IMR-90 (cell line): ENCODE data around the gene MRPL45. TPM values are rescaled to one million over a fixed set of nuclear protein-coding genes. Genes with fewer than 3 reads are reported as not detected.

ENCODE experiments used
- ATAC-seq: fragments of 200-7000 bp; cut with Tn5 transposase; 2 replicates; pipeline ENCODE4 v1.9.1; 2020; ENCODE audit warnings: low read depth, mild to moderate bottlenecking, moderate library complexity
- BruUV-seq: library from RNA; stranded (reverse); fragments of 400-500 nt; replicated peaks from 2 replicates; lab custom pipeline; 2021; lab: Mats Ljungman, UMichigan
- CTCF ChIA-PET: fragments of 300-600 bp; formaldehyde crosslinking; extraction: SDS; loops from one replicate; lab custom pipeline; 2021; ENCODE audit warnings: antibody characterized with exemption; lab: Yijun Ruan, JAX
- POLR2A ChIA-PET: fragments of 300-600 bp; sonication (Branson Sonifier 250); formaldehyde crosslinking; loops from one replicate; lab custom pipeline; 2022; ENCODE audit warnings: antibody characterized with exemption; ENCODE audit not compliant: unreplicated experiment; lab: Charles Lee
- DNase-seq: peaks from one replicate; pipeline ENCODE4 v3.0.0; 2013
- H2AFZ ChIP-seq: replicated peaks from 2 replicates; pipeline ENCODE3; 2013; ENCODE audit warnings: low read length, mild to moderate bottlenecking; ENCODE audit not compliant: poor library complexity
- H2AK5ac ChIP-seq: 2 replicates; pipeline ENCODE4 v1.6.1; 2013; ENCODE audit warnings: low read depth, low read length, inconsistent platforms
- H2AK9ac ChIP-seq: replicated peaks from 2 replicates; pipeline ENCODE3; 2013; ENCODE audit warnings: mild to moderate bottlenecking, low read depth, low read length, moderate library complexity; ENCODE audit not compliant: poor library complexity
- H2BK120ac ChIP-seq: 2 replicates; pipeline ENCODE4 v1.6.1; 2013; ENCODE audit warnings: low read depth, low read length, inconsistent platforms
- H2BK15ac ChIP-seq: 3 replicates; pipeline ENCODE4 v1.6.1; 2013; ENCODE audit warnings: low read depth, low read length, inconsistent platforms
- H2BK20ac ChIP-seq: 2 replicates; pipeline ENCODE4 v1.6.1; 2013; ENCODE audit warnings: low read depth, mild to moderate bottlenecking, inconsistent platforms, low read length, moderate library complexity
- H2BK5ac ChIP-seq: 2 replicates; pipeline ENCODE4 v1.6.1; 2013; ENCODE audit warnings: mild to moderate bottlenecking, low read depth, low read length, inconsistent platforms; ENCODE audit not compliant: poor library complexity, severe bottlenecking
- H3K14ac ChIP-seq: replicated peaks from 2 replicates; pipeline ENCODE4 v1.6.1; 2013; ENCODE audit warnings: low read depth, low read length, inconsistent platforms
- H3K18ac ChIP-seq: 2 replicates; pipeline ENCODE4 v1.6.1; 2013; ENCODE audit warnings: low read depth, low read length, control low read depth
- H3K23ac ChIP-seq: 2 replicates; pipeline ENCODE4 v1.6.1; 2013; ENCODE audit warnings: low read depth, low read length, inconsistent platforms
- H3K27ac ChIP-seq: 2 replicates; pipeline ENCODE4 v1.5.1; 2013; ENCODE audit warnings: mild to moderate bottlenecking, control low read depth, low read length; ENCODE audit not compliant: insufficient read depth
- H3K27me3 ChIP-seq: 2 replicates; pipeline ENCODE4 v1.6.1; 2013; ENCODE audit warnings: low read length; ENCODE audit not compliant: control insufficient read depth, insufficient read depth
- H3K36me3 ChIP-seq: 2 replicates; pipeline ENCODE4 v1.6.1; 2013; ENCODE audit warnings: low read length, mixed read lengths; ENCODE audit not compliant: control insufficient read depth, insufficient read depth
- H3K4ac ChIP-seq: 2 replicates; pipeline ENCODE4 v1.6.1; 2013; ENCODE audit warnings: low read depth, low read length, inconsistent platforms
- H3K4me1 ChIP-seq: 2 replicates; pipeline ENCODE4 v1.6.1; 2013; ENCODE audit warnings: low read length, mixed read lengths; ENCODE audit not compliant: control insufficient read depth, insufficient read depth
- H3K4me2 ChIP-seq: 2 replicates; pipeline ENCODE4 v1.6.1; 2013; ENCODE audit warnings: low read depth, mild to moderate bottlenecking, control low read depth, low read length, moderate library complexity
- H3K4me3 ChIP-seq: 2 replicates; pipeline ENCODE4 v1.5.1; 2013; ENCODE audit warnings: low read depth, mild to moderate bottlenecking, control low read depth, low read length, moderate library complexity; ENCODE audit not compliant: insufficient read depth
- H3K56ac ChIP-seq: 2 replicates; pipeline ENCODE4 v1.6.1; 2013; ENCODE audit warnings: low read length, inconsistent platforms; ENCODE audit not compliant: insufficient read depth; ENCODE audit errors: extremely low read depth
- H3K79me1 ChIP-seq, 2 experiments: 2 replicates each; pipeline ENCODE4 v1.6.1; 2013; ENCODE audit warnings: low read length in 2 of 2, inconsistent platforms in 1 of 2, low read depth in 1 of 2
- H3K9ac ChIP-seq: 2 replicates; pipeline ENCODE4 v1.6.1; 2013; ENCODE audit warnings: low read depth, low read length, control low read depth
- H3K9me1 ChIP-seq: 2 replicates; pipeline ENCODE4 v1.6.1; 2013; ENCODE audit warnings: low read length, inconsistent platforms; ENCODE audit not compliant: insufficient read depth
- H3K9me3 ChIP-seq: 2 replicates; pipeline ENCODE4 v1.6.1; 2013; ENCODE audit warnings: low read length; ENCODE audit not compliant: control insufficient read depth, insufficient read depth
- H4K20me1 ChIP-seq: 2 replicates; pipeline ENCODE4 v1.6.1; 2013; ENCODE audit warnings: low read length, inconsistent platforms; ENCODE audit not compliant: insufficient read depth
- H4K5ac ChIP-seq: 2 replicates; pipeline ENCODE4 v1.6.1; 2013; ENCODE audit warnings: mild to moderate bottlenecking, low read depth, low read length, control low read depth
- H4K8ac ChIP-seq, 2 experiments: 2 replicates each; pipeline ENCODE4 v1.6.1; 2013; ENCODE audit warnings: low read depth in 2 of 2, low read length in 2 of 2, control low read depth in 1 of 2, inconsistent platforms in 1 of 2
- H4K91ac ChIP-seq: 2 replicates; pipeline ENCODE4 v1.6.1; 2013; ENCODE audit warnings: low read depth, low read length, inconsistent platforms; ENCODE audit not compliant: insufficient read depth
- CTCF ChIP-seq: conservative IDR thresholded peaks from 2 replicates; pipeline ENCODE4 v1.5.1; 2012; ENCODE audit warnings: mild to moderate bottlenecking, low read depth, low read length, improper control_type of control experiment
- ELK1 ChIP-seq: fragments of 150-350 bp; IDR thresholded peaks from 2 replicates; pipeline ENCODE4 v1.6.1; 2016; ENCODE audit warnings: low read depth, mild to moderate bottlenecking, low read length, moderate library complexity, borderline replicate concordance
- FOS ChIP-seq: fragments of 150-350 bp; IDR thresholded peaks from 2 replicates; pipeline ENCODE4 v1.6.1; 2016; ENCODE audit warnings: low read depth, low read length
- MAFK ChIP-seq: IDR thresholded peaks from 2 replicates; pipeline ENCODE4 v1.6.1; 2012; ENCODE audit warnings: low read depth, low read length, improper control_type of control experiment
- SMC3 ChIP-seq: fragments of 150-350 bp; IDR thresholded peaks from 2 replicates; pipeline ENCODE4 v1.6.1; 2016; ENCODE audit warnings: low read depth, mild to moderate bottlenecking, antibody characterized with exemption, low read length, moderate library complexity
- WGBS, 2 experiments: methylation state at CpG; one replicate each; pipeline versions ENCODE4 v1.1.5 to v1.1.7; 2013; ENCODE audit warnings: missing lambda C conversion rate in 2 of 2; ENCODE audit not compliant: insufficient read length in 1 of 2; ENCODE audit errors: extremely low coverage in 2 of 2; 5-methylcytosine and 5-hydroxymethylcytosine counted together
- dilution Hi-C: fragments of 300-500 bp; cut with HindIII; formaldehyde crosslinking; loops from one replicate; pipeline ENCODE4 v1.14.3; 2018; ENCODE audit warnings: low sequenced_read_pairs; ENCODE audit not compliant: unreplicated experiment
- in situ Hi-C: fragments of 300-500 bp; cut with MboI; formaldehyde crosslinking; loops from 3 replicates; pipeline ENCODE4 v1.14.3; 2019; ENCODE audit warnings: low sequenced_read_pairs, inconsistent platforms, mixed read lengths
- intact Hi-C: fragments of 100-400 bp; cut with micrococcal nuclease; formaldehyde crosslinking; loops from 2 replicates; pipeline ENCODE4 v1.10.0; 2022
- polyA plus RNA-seq, 3 experiments: library from polyadenylated mRNA; depleted of rRNA; stranded (reverse); fragments of >200 nt; gene quantifications; 2 replicates each; pipeline ENCODE4 v1.2.3, GENCODE V29; 2012; ENCODE audit warnings: low replicate concordance in 1 of 3
- total RNA-seq: library from RNA; depleted of rRNA; stranded (reverse); fragments of >200 nt; gene quantifications from 2 replicates; pipeline ENCODE4 v1.2.3, GENCODE V29; 2012

Gene MRPL45
- total and polyA plus RNA-seq, 2 of the 4 experiments (the other 2 are of a cell fraction) = 39.6 to 46.8 TPM

- H3K56ac ChIP-seq = no peak overlapping the region
- no peaks in the 10 kb centered on the region for H3K27me3 ChIP-seq
- no peak overlapping the region for H3K4ac ChIP-seq
- H2BK15ac ChIP-seq = no peak overlapping the region
- intact Hi-C loops (no loop called here), dilution Hi-C loops (no loop called here), in situ Hi-C loops (loop anchor here (25.0 kb wide), 1 partner anchor 124 kb away; no protein-coding TSS in a partner anchor)
- peaks cover 18 to 39% of the 10 kb centered on the region in 2 experiments for H3K79me1 ChIP-seq
- H3K9me1 ChIP-seq = peaks cover 3% of the 10 kb centered on the region
- DNase-seq (no peak), ATAC-seq (no peak)
- ChIA-PET POLR2A (no interaction called here), CTCF (no interaction called here)
- H2BK120ac ChIP-seq = no peak overlapping the region
- no peak overlapping the region for H4K5ac ChIP-seq
- H3K27ac ChIP-seq = no peak overlapping the region
- H3K18ac ChIP-seq = no peak overlapping the region
- peaks cover 2% of the 10 kb centered on the region for H3K4me1 ChIP-seq
- H3K9ac ChIP-seq = no peak overlapping the region
- no peaks in the 10 kb centered on the region for H3K9me3 ChIP-seq
- no TSS peak for BruUV-seq
- H3K4me2 ChIP-seq = no peak overlapping the region
- TF ChIP-seq CTCF = no peak
- no peak for TF ChIP-seq MAFK
- TF ChIP-seq FOS = no peak
- no peak for TF ChIP-seq SMC3
- TF ChIP-seq ELK1 = no peak
- no peak overlapping the region for H3K4me3 ChIP-seq
- no peak overlapping the region for H2AFZ ChIP-seq
- peaks cover 26% of the 10 kb centered on the region for H4K20me1 ChIP-seq
- no peak overlapping the region for H3K14ac ChIP-seq
- H4K91ac ChIP-seq = no peak overlapping the region
- H3K36me3 ChIP-seq = peaks cover 14% of the 10 kb centered on the region
- H2AK9ac ChIP-seq = no peak overlapping the region
- no peak overlapping the region for H3K23ac ChIP-seq
- H2BK5ac ChIP-seq = no peak overlapping the region
- no peak overlapping the region for H2BK20ac ChIP-seq
- no peak overlapping the region for H4K8ac ChIP-seq
- WGBS, 2 experiments = 100% methylated on average over 3 of the region's 5 CpGs; no CpG with 5 or more reads in 1 of the 2 experiments
- H2AK5ac ChIP-seq = no peak overlapping the region
Observed at GRCh38 chr17:38363016-38363415, 66.0 kb downstream of the MRPL45 start.
